Measurements from ENCODE around the gene CTNNA2.

Gene CTNNA2

DNA sequence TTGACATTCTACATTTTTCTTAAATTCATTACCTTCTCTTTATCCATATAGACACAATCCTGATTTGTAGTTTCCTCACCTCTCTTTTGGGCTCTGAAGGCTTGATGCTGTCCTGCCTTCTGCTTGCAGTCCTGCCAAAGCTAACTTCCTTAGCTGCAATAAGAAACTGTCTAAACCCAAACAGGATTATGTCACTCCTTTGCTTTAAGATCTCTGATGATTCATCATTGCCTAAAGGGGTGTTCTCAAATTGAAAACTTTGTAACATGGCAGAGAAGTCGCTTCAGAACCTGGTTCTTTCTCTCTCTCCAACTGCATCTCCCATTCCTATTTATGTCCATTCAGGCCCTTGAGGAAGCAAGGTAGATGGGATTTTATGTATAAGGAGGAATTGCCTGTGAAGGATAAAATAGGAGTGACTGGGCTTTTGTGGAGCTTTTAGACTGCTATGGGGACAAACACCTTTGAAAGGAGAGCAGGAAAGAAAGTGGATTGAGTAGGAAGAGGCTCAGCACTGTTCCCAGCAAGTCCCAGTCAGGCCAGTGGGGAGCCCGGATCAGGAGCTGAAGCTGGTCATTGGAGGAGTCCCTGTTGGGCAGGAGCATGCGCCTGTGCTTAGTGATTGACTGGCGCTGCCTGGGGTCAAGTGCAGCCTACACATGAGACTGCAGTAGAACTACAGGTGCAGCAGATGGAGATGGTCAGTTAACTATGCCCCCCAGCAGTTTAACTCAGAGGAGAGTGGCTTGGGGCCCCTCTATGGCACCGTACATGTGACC, 390.6 kb downstream of the CTNNA2 start:
- TF ChIP-seq CTCF (IDR thresholded peaks at IDR 0.05; ENCODE audit: borderline replicate concordance, insufficient read depth, low read depth, low read length): no peak
- H3K4me3 ChIP-seq (ENCODE audit: low read depth, low read length): no peak overlapping the region

GRCh38 chr2:79906139-79906890, 393.5 kb downstream of the CTNNA2 start:
- TF ChIP-seq CTCF (IDR thresholded peaks at IDR 0.05; ENCODE audit: borderline replicate concordance, insufficient read depth, low read depth, low read length): no peak
- H3K4me3 ChIP-seq (ENCODE audit: low read depth, low read length): no peak overlapping the region

- no peak for TF ChIP-seq CTCF (IDR thresholded peaks at IDR 0.05; ENCODE audit: borderline replicate concordance, insufficient read depth, low read depth, low read length)
- H3K4me3 ChIP-seq (ENCODE audit: low read depth, low read length): no peak overlapping the region
Observed at GRCh38 chr2:79909521-79909920, 396.7 kb downstream of the CTNNA2 start.

DNA sequence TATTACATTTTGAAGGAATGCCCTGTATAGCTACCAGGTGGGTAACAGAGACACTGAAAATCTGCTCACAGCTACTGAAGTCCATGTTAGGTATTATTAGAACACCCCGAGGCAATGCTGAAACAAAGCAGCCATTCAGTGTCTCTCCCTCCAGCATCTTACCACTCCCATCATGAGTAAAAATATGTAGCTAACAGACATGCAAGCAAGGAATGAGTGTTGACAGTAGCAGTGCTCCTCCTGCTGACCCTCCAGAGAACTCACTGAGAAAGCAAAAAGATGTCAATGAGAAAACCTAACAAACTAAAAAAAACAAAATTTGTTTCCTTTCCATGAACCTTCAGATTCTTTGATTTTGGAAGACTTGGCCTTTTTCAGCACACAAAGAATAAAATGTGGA, 397.8 kb downstream of the CTNNA2 start:
- H3K4me3 ChIP-seq (ENCODE audit: low read depth, low read length): no peak overlapping the region
- no peak for TF ChIP-seq CTCF (IDR thresholded peaks at IDR 0.05; ENCODE audit: borderline replicate concordance, insufficient read depth, low read depth, low read length)

- no peak overlapping the region for H3K4me3 ChIP-seq (ENCODE audit: low read depth, low read length)
- TF ChIP-seq CTCF (IDR thresholded peaks at IDR 0.05; ENCODE audit: borderline replicate concordance, insufficient read depth, low read depth, low read length): no peak
Observed at GRCh38 chr2:79915455-79915854, 402.6 kb downstream of the CTNNA2 start.

DNA sequence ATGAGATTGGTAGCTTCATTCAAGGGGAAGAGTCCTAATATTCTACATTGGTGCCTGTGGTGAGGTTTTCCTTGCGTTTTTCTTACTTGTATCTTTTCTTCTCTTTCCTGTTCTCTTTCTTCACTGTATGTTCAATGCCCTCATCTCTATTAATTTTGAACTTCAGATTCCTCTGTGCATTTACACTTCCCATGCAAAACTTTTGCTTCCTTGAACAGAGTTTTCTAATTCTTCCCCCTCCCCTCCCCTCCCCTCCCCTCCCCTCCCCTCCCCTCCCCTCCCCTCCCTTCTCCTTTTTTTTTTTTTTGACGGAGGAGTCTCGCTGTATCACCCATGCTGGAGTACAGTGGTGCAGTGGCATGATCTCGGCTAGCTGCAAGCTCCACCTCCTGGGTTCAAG, 403.4 kb downstream of the CTNNA2 start:
- no peak overlapping the region for H3K4me3 ChIP-seq (ENCODE audit: low read depth, low read length)
- TF ChIP-seq CTCF (IDR thresholded peaks at IDR 0.05; ENCODE audit: borderline replicate concordance, insufficient read depth, low read depth, low read length): no peak
